A549 (cell line): ENCODE measurements around the gene MYO10. TPM values are rescaled to one million over a fixed set of nuclear protein-coding genes. Genes with fewer than 3 reads are reported as not detected.
"Not testable (repeated sequence)": the region's sequence is repeated elsewhere in the genome, so short reads cannot be mapped to it uniquely, and the experiment has no call there.

Experiments
- ATAC-seq, 2 experiments: fragments of 200-7000 bp in 1 of 2; fragments of >200 bp in 1 of 2; cut with Nextera tagmentation in 1 of 2; cut with Tn5 transposase in 1 of 2; 3 replicates each; pipeline versions ENCODE4 v1.8.0 to v1.9.1; 2018 to 2020; ENCODE audit warnings: mild to moderate bottlenecking in 1 of 2, moderate library complexity in 1 of 2
- CTCF ChIA-PET: fragments of 300-600 bp; sonication (Branson Sonifier 250); formaldehyde crosslinking; extraction: SDS; loops from one replicate; lab custom pipeline; 2021; ENCODE audit warnings: antibody characterized with exemption, inconsistent platforms; lab: Yijun Ruan, JAX
- POLR2A ChIA-PET: fragments of 350-600 bp; formaldehyde crosslinking; extraction: SDS; loops from one replicate; lab custom pipeline; 2021; ENCODE audit warnings: antibody characterized with exemption, inconsistent platforms; lab: Yijun Ruan, JAX
- DNase-seq, 2 experiments: peaks; one replicate each; pipeline versions ENCODE4 v3.0.0 to v3.0.0-alpha.2; 2011 to 2016; ENCODE audit warnings: low read depth in 1 of 2, low spot score in 1 of 2
- FAIRE-seq: peaks from 2 replicates; lab custom pipeline; 2011; peaks lifted over from hg19 to GRCh38; lab: Jason Lieb, UNC
- H3K27ac ChIP-seq, 2 experiments: fragments of >200 bp; sonication (Bioruptor Twin); formaldehyde crosslinking; 3 replicates each; pipeline ENCODE4 v1.5.1; 2016 to 2017
- H3K4me1 ChIP-seq: fragments of >200 bp; sonication (Bioruptor Twin); formaldehyde crosslinking; 3 replicates; pipeline ENCODE4 v1.6.1; 2016
- H3K4me2 ChIP-seq: fragments of >200 bp; sonication (Bioruptor Twin); formaldehyde crosslinking; 3 replicates; pipeline ENCODE4 v1.6.1; 2016
- H3K4me3 ChIP-seq: fragments of >200 bp; sonication (Bioruptor Twin); formaldehyde crosslinking; 3 replicates; pipeline ENCODE4 v1.5.1; 2016
- H3K9me3 ChIP-seq: fragments of >200 bp; sonication (Bioruptor Twin); formaldehyde crosslinking; 3 replicates; pipeline ENCODE4 v1.6.1; 2016
- CEBPB ChIP-seq, 2 experiments: fragments of >200 bp in 1 of 2; sonication (Bioruptor Twin) in 1 of 2; formaldehyde crosslinking in 1 of 2; IDR thresholded peaks; 2 replicates each; pipeline ENCODE4 v1.6.1; 2012 to 2016
- ESRRA ChIP-seq: fragments of 150-350 bp; IDR thresholded peaks from 2 replicates; pipeline ENCODE4 v1.6.1; 2014; ENCODE audit warnings: mild to moderate bottlenecking, low read length, borderline replicate concordance
- FOSB ChIP-seq: fragments of 250-450 bp; sonication (Bioruptor Pico); IDR thresholded peaks from 2 replicates; pipeline ENCODE4 v1.5.0; 2020; ENCODE audit warnings: mild to moderate bottlenecking, moderate library complexity
- GATA3 ChIP-seq: IDR thresholded peaks from 2 replicates; pipeline ENCODE4 v1.6.1; 2012; ENCODE audit warnings: borderline replicate concordance
- HDAC2 ChIP-seq: fragments of 200-600 bp; sonication (generic); IDR thresholded peaks from 2 replicates; pipeline ENCODE4 v1.6.1; 2016
- HOXB13 ChIP-seq: fragments of 250-450 bp; sonication (Bioruptor Pico); IDR thresholded peaks from 2 replicates; pipeline ENCODE4 v1.5.0; 2020; ENCODE audit warnings: low read depth, mild to moderate bottlenecking, moderate library complexity
- HOXB5 ChIP-seq: fragments of 250-450 bp; sonication (Bioruptor Pico); IDR thresholded peaks from 2 replicates; pipeline ENCODE4 v1.5.0; 2020; ENCODE audit warnings: mild to moderate bottlenecking, moderate library complexity
- JUNB ChIP-seq: fragments of >200 bp; sonication (Bioruptor Twin); formaldehyde crosslinking; IDR thresholded peaks from 2 replicates; pipeline ENCODE4 v1.6.1; 2016
- MAFK ChIP-seq: fragments of 450-650 bp; IDR thresholded peaks from 2 replicates; pipeline ENCODE4 v1.6.1; 2014; ENCODE audit not compliant: partially characterized antibody
- NFE2L2 ChIP-seq: fragments of 150-350 bp; conservative IDR thresholded peaks from 2 replicates; pipeline ENCODE4 v1.6.1; 2014; ENCODE audit warnings: low read length
- NPAS2 ChIP-seq: fragments of 250-450 bp; sonication (Bioruptor Pico); IDR thresholded peaks from 2 replicates; pipeline ENCODE4 v1.8.0; 2022; ENCODE audit warnings: mild to moderate bottlenecking, moderate library complexity, borderline replicate concordance
- RAD21 ChIP-seq, 2 experiments: fragments of >200 bp in 1 of 2; sonication (Bioruptor Twin) in 1 of 2; formaldehyde crosslinking in 1 of 2; IDR thresholded peaks in 1 of 2; conservative IDR thresholded peaks in 1 of 2; 2 replicates in 1 of 2; 3 replicates in 1 of 2; pipeline ENCODE4 v1.6.1; 2012 to 2018; ENCODE audit warnings: inconsistent platforms in 1 of 2
- RARB ChIP-seq: fragments of 250-450 bp; sonication (Bioruptor Pico); IDR thresholded peaks from 2 replicates; pipeline ENCODE4 v1.8.0; 2021; ENCODE audit warnings: mild to moderate bottlenecking, moderate library complexity
- RNF2 ChIP-seq: fragments of 200-600 bp; sonication (generic); IDR thresholded peaks from 2 replicates; pipeline ENCODE4 v1.6.1; 2016; ENCODE audit warnings: low read depth, mild to moderate bottlenecking, antibody characterized with exemption, moderate library complexity, borderline replicate concordance
- ZC3H11A ChIP-seq: fragments of 450-650 bp; IDR thresholded peaks from 2 replicates; pipeline ENCODE4 v1.6.1; 2014; ENCODE audit warnings: antibody characterized with exemption, mild to moderate bottlenecking
- WGBS: methylation state at CpG from one replicate; pipeline ENCODE4 v1.1.6; 2017; ENCODE audit errors: missing lambda C conversion rate; 5-methylcytosine and 5-hydroxymethylcytosine counted together
- polyA plus RNA-seq, 4 experiments: library from polyadenylated mRNA; depleted of rRNA in 3 of 4; stranded (reverse); fragments of >200 nt; fragmentation: RNase III in 1 of 4; extraction: RNeasy Plus Mini Kit Qiagen cat#74134 plus additional on column Dnase treatment in 1 of 4; gene quantifications; 2 replicates in 3 of 4; 3 replicates in 1 of 4; pipeline ENCODE4 v1.2.3, GENCODE V29; 2011 to 2017
- TF ChIP-seq, protein P1 (sequence below): IDR thresholded peaks from 2 replicates; pipeline ENCODE4 v1.6.1; 2012; ENCODE audit warnings: low read depth, borderline replicate concordance
- TF ChIP-seq, protein P2 (sequence below): fragments of 150-350 bp; IDR thresholded peaks from 2 replicates; pipeline ENCODE4 v1.6.1; 2014; ENCODE audit warnings: low read depth, mild to moderate bottlenecking, low read length

MYO10 gene
- polyA plus RNA-seq, 2 of the 4 experiments (the other 2 are of a cell fraction) = 68.0 to 68.5 TPM

DNA sequence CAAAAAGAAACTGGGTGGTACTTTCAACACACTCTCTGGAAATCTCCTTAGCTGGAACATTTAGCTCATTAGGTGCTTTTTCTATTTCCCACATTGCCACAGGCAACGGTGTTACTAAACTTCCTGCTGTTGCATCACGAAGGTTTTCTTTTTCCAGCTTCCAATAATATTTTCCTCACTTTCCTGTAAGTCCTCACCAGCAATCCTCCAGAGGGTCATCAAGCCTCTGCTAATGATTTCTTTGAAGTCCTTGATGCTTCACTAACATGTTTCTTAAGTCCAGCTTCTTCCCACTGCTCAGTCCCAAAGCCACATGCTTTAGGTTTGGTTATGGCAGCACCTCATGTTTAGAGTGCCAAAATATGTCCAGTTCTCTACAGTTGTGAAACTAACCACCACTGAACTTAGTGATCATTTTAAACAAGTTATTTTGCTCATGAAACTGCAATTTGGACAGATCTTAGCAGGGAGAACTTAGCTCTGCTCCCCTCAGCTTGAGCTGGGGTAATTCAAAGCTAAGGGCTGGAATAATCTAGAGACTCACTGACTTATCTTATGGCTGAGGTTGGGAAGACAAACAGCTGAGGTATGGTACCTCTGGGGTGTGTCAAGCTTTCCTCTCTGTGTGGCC is 279.4 kb downstream of the MYO10 start:
- ATAC-seq (peak; percentile 27 to 38; a peak in 3 of 6 replicates), FAIRE-seq (no peak), DNase-seq (no peak)
- Histone ChIP-seq H3K4me3 (no peak overlapping the region), H3K4me1 (no peaks in the 10 kb centered on the region), H3K9me3 (no peaks in the 10 kb centered on the region; the same call in 2 of the 3 replicates), H3K4me2 (no peak overlapping the region), H3K27ac (no peak overlapping the region)
- POLR2A ChIA-PET = interaction anchor here (1.3 kb wide), 1 partner anchor 167 kb away, joined by 4 read pairs; no protein-coding TSS in a partner anchor
- no peak for TF ChIP-seq RARB (CRISPR knock-in tag)
- no peak for TF ChIP-seq RNF2
- TF ChIP-seq, protein P1, sequence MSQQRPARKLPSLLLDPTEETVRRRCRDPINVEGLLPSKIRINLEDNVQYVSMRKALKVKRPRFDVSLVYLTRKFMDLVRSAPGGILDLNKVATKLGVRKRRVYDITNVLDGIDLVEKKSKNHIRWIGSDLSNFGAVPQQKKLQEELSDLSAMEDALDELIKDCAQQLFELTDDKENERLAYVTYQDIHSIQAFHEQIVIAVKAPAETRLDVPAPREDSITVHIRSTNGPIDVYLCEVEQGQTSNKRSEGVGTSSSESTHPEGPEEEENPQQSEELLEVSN = no peak
- no peak for TF ChIP-seq ESRRA
- no peak for TF ChIP-seq JUNB
- TF ChIP-seq NFE2L2 = no peak
- TF ChIP-seq HOXB5 = no peak
- no peak for TF ChIP-seq MAFK
- TF ChIP-seq NPAS2 (CRISPR knock-in tag) = no peak
- no peak for TF ChIP-seq ZC3H11A
- no peak for TF ChIP-seq CEBPB (IDR thresholded peaks at IDR 0.05)
- no peak for TF ChIP-seq FOSB (CRISPR knock-in tag)
- no peak for TF ChIP-seq GATA3
- CTCF ChIA-PET = interaction anchor here (0.8 to 1.3 kb wide), 4 partner anchors 10 to 166 kb away, joined by 3 read pairs; no protein-coding TSS in a partner anchor
- WGBS = 43% methylated on average over 2 of the region's 2 CpGs

DNA sequence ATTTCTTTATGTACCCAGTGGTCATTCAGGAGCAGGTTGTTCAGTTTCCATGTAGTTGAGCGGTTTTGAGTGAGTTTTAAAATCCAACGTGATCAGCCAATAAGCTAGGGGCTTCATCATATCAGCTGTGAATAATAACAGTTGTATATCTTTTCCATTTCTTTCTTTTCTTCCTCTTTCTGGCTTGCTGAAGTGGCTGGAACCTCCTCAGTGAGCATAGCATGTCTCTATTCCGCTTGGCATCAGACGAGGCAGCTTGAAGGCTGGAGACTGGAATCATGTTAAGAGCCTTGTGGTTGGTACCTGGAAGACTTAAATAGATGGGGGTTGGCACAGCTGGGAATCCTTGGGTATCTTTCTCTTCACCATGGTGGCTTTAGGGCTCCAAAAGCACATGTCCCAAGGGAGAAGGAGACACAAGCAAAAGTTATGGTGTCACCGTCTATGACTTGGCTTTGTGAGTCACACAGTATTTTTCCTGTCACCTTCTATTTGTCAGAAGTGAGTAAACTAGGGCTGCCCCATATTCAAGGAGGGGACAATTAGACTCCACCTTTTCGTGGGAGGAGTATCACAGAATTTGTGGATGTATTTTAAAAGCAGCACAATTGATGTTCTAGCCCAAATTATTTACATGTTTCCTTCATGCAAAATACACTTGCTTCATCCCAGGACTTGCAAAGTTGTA is 281.3 kb downstream of the MYO10 start:
- Histone ChIP-seq H3K4me2 (no peak overlapping the region), H3K27ac (no peak overlapping the region), H3K4me3 (no peak overlapping the region), H3K9me3 (no peaks in the 10 kb centered on the region; the same call in 2 of the 3 replicates), H3K4me1 (no peaks in the 10 kb centered on the region)
- ChIA-PET POLR2A (no interaction called here), CTCF (no interaction called here)
- TF ChIP-seq, protein P2, sequence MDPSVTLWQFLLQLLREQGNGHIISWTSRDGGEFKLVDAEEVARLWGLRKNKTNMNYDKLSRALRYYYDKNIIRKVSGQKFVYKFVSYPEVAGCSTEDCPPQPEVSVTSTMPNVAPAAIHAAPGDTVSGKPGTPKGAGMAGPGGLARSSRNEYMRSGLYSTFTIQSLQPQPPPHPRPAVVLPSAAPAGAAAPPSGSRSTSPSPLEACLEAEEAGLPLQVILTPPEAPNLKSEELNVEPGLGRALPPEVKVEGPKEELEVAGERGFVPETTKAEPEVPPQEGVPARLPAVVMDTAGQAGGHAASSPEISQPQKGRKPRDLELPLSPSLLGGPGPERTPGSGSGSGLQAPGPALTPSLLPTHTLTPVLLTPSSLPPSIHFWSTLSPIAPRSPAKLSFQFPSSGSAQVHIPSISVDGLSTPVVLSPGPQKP = no peak
- TF ChIP-seq NFE2L2 = no peak
- no peak for TF ChIP-seq RNF2
- TF ChIP-seq HOXB13 = no peak
- TF ChIP-seq RARB (CRISPR knock-in tag) = no peak
- no peak for FAIRE-seq
- DNase-seq = no peak
- ATAC-seq = peak; percentile 10 to 40; a peak in 2 of 6 replicates
- 22% methylated on average over 6 of the region's 6 CpGs for WGBS

DNA sequence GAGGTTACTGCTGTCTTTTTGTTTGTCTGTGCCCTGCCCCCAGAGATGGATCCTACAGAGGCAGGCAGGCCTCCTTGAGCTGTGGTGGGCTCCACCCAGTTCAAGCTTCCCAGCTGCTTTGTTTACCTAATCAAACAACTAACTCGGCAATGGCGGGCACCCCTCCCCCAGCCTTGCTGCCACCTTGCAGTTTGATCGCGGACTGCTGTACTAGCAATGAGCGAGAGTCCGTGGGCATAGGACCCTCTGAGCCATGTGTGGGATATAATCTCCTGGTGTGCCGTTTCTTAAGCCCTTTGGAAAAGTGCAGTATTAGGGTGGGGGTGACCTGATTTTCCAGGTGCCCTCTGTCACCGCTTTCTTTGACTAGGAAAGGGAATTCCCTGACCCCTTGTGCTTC is 287.3 kb downstream of the MYO10 start:
- POLR2A ChIA-PET, FAIRE-seq, H3K9me3 ChIP-seq, ATAC-seq, H3K4me2 ChIP-seq, H3K27ac ChIP-seq, H3K4me1 ChIP-seq, DNase-seq, H3K4me3 ChIP-seq: not testable (repeated sequence)
- CTCF ChIA-PET = interaction anchor here (0.6 kb wide), 1 partner anchor 467 kb away, joined by 3 read pairs; no protein-coding TSS in a partner anchor
- WGBS = 47% methylated on average over 7 of the region's 8 CpGs

DNA sequence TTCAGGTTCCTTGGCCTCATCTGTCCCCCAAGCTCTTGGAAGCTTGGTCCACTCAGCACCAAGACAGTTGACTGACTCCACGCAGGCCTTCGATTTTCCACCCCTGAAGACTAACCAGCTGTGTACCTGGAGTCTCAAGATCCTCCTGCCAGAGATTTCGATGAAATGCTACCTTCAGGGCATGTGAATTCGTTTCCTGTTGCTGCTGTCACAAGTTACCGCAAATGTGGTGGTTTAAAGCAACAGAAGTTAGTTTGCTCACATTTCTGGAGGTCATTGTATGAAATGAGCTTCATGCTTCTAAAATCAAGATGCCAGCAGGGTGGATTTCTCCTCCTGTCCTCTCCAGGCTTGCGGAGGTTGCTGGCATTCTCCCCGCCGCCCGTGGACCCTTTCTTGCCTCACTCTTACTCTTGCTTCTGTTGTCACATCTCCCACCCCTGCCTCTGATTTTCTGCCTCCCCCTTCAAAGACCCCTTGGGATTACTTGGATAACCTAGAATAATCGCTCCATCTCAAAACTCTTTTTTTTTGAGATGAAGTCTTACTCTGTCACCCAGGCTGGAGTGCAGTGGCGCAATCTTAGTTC is 291.7 kb downstream of the MYO10 start:
- 46% methylated on average over 11 of the region's 11 CpGs for WGBS
- POLR2A ChIA-PET = no interaction called here
- TF ChIP-seq RARB (CRISPR knock-in tag) (no peak), MAFK (no peak), FOSB (CRISPR knock-in tag) (no peak), HOXB5 (no peak), RNF2 (peak; percentile 26; the same call in 1 of the 2 replicates), RAD21 (conservative IDR thresholded peaks at IDR 0.05 in 1 of 2, IDR thresholded peaks at IDR 0.05 in 1 of 2) (no peak), HDAC2 (no peak)
- TF ChIP-seq, all 56 proteins: peak for 1
- FAIRE-seq = no peak
- H3K4me3 ChIP-seq = no peak overlapping the region
- no peak for DNase-seq
- CTCF ChIA-PET = interaction anchor here (0.6 kb wide), 1 partner anchor 455 kb away, joined by 3 read pairs; no protein-coding TSS in a partner anchor
- H3K4me1 ChIP-seq = no peaks in the 10 kb centered on the region
- no peaks in the 10 kb centered on the region for H3K9me3 ChIP-seq
- no peak for ATAC-seq
- H3K27ac ChIP-seq = no peak overlapping the region
- H3K4me2 ChIP-seq = no peak overlapping the region
